Measurements from ENCODE around the gene LSP1. TPM values are rescaled to one million over a fixed set of nuclear protein-coding genes. Genes with fewer than 3 reads are reported as not detected.
"Not testable (repeated sequence)": the region's sequence is repeated elsewhere in the genome, so short reads cannot be mapped to it uniquely, and the experiment has no call there.

The LSP1 gene
- total and polyA plus RNA-seq, 2 donors (not counting 1 experiment from before 2014, with no cell fraction given): 0.19 to 1.8 TPM

GRCh38 chr11:1882265-1883238 lies 29.7 kb downstream of the LSP1 start:
- H4K20me1 ChIP-seq (ENCODE audit: control insufficient read depth, extremely low read depth, insufficient read depth, low read length): no peaks in the 10 kb centered on the region
- DNase-seq (ENCODE audit: low read depth in 2 of 2): peak; percentile 41 to 69
- no peaks in the 10 kb centered on the region for H3K9me3 ChIP-seq (ENCODE audit: control insufficient read depth, insufficient read depth, low read depth, low read length)
- no peak overlapping the region for H3K27ac ChIP-seq (ENCODE audit: insufficient read depth, low read length)
- H3K36me3 ChIP-seq (ENCODE audit: control insufficient read depth, insufficient read depth, low read length): no peaks in the 10 kb centered on the region
- no peak overlapping the region for H2AFZ ChIP-seq (ENCODE audit: low read length)
- TF ChIP-seq EZH2 (IDR thresholded peaks at IDR 0.05; ENCODE audit: low read length, missing control alignments) (no peak), CTCF (conservative IDR thresholded peaks at IDR 0.05 in 1 of 2, IDR thresholded peaks at IDR 0.05 in 1 of 2; ENCODE audit: low read depth in 1 of 2, low read length in 2 of 2) (peak; percentile 69 to 79)
- H3K27me3 ChIP-seq (ENCODE audit: control insufficient read depth, insufficient read depth, low read length): peaks cover 5% of the 10 kb centered on the region
- no peak overlapping the region for H3K4me2 ChIP-seq (ENCODE audit: extremely low read depth, insufficient read depth, low read length)
- H3K4me3 ChIP-seq (replicated peaks in 1 of 4; ENCODE audit: control extremely low read depth in 1 of 4, insufficient read depth in 1 of 4, low read depth in 3 of 4, low read length in 4 of 4): no peak overlapping the region
- H3K79me2 ChIP-seq (ENCODE audit: control insufficient read depth, insufficient read depth, low read length): no peaks in the 10 kb centered on the region
- no peak overlapping the region for H3K9ac ChIP-seq (ENCODE audit: insufficient read depth, low read length)
- no peaks in the 10 kb centered on the region for H3K4me1 ChIP-seq (ENCODE audit: control insufficient read depth, extremely low read depth, insufficient read depth, low read length)

GRCh38 chr11:1883346-1884302 lies 30.7 kb downstream of the LSP1 start:
- peaks cover 5% of the 10 kb centered on the region for H3K27me3 ChIP-seq (ENCODE audit: control insufficient read depth, insufficient read depth, low read length)
- no peak overlapping the region for H3K9ac ChIP-seq (ENCODE audit: insufficient read depth, low read length)
- no peaks in the 10 kb centered on the region for H3K79me2 ChIP-seq (ENCODE audit: control insufficient read depth, insufficient read depth, low read length)
- TF ChIP-seq EZH2 (IDR thresholded peaks at IDR 0.05; ENCODE audit: low read length, missing control alignments) (no peak), CTCF (conservative IDR thresholded peaks at IDR 0.05 in 1 of 2, IDR thresholded peaks at IDR 0.05 in 1 of 2; ENCODE audit: low read depth in 1 of 2, low read length in 2 of 2) (no peak)
- H2AFZ ChIP-seq (ENCODE audit: low read length): no peak overlapping the region
- no peak for DNase-seq (ENCODE audit: low read depth in 2 of 2)
- no peaks in the 10 kb centered on the region for H3K4me1 ChIP-seq (ENCODE audit: control insufficient read depth, extremely low read depth, insufficient read depth, low read length)
- H3K36me3 ChIP-seq (ENCODE audit: control insufficient read depth, insufficient read depth, low read length): no peaks in the 10 kb centered on the region
- no peak overlapping the region for H3K27ac ChIP-seq (ENCODE audit: insufficient read depth, low read length)
- no peaks in the 10 kb centered on the region for H4K20me1 ChIP-seq (ENCODE audit: control insufficient read depth, extremely low read depth, insufficient read depth, low read length)
- H3K4me3 ChIP-seq (replicated peaks in 1 of 4; ENCODE audit: control extremely low read depth in 1 of 4, insufficient read depth in 1 of 4, low read depth in 3 of 4, low read length in 4 of 4): no peak overlapping the region
- H3K9me3 ChIP-seq (ENCODE audit: control insufficient read depth, insufficient read depth, low read depth, low read length): no peaks in the 10 kb centered on the region
- no peak overlapping the region for H3K4me2 ChIP-seq (ENCODE audit: extremely low read depth, insufficient read depth, low read length)

DNA sequence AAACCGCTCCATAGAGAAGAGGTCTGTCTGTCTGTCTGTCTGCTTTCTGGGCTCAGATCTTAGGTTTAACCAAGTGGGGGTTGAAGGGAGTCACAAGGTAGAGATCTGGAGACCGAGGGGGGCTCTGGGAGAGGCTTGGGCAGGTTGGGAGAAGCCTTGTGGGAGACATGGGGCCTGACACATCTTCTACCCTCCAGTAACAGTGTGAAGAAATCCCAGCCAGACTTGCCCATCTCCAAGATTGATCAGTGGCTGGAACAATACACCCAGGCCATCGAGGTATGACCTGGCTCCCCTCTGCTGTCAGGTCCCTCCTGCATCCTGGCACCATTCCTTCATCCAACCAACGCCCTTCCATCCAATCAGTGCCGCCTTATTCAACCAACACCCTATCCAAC lies 31.4 kb downstream of the LSP1 start:
- H3K79me2 ChIP-seq (ENCODE audit: control insufficient read depth, insufficient read depth, low read length): no peaks in the 10 kb centered on the region
- no peak overlapping the region for H2AFZ ChIP-seq (ENCODE audit: low read length)
- no peak for TF ChIP-seq CTCF (conservative IDR thresholded peaks at IDR 0.05 in 1 of 2, IDR thresholded peaks at IDR 0.05 in 1 of 2; ENCODE audit: low read depth in 1 of 2, low read length in 2 of 2)
- TF ChIP-seq EZH2 (IDR thresholded peaks at IDR 0.05; ENCODE audit: low read length, missing control alignments): no peak
- no peak overlapping the region for H3K4me2 ChIP-seq (ENCODE audit: extremely low read depth, insufficient read depth, low read length)
- H3K4me3 ChIP-seq (replicated peaks in 1 of 4; ENCODE audit: control extremely low read depth in 1 of 4, insufficient read depth in 1 of 4, low read depth in 3 of 4, low read length in 4 of 4): no peak overlapping the region
- no peaks in the 10 kb centered on the region for H3K36me3 ChIP-seq (ENCODE audit: control insufficient read depth, insufficient read depth, low read length)
- no peaks in the 10 kb centered on the region for H3K4me1 ChIP-seq (ENCODE audit: control insufficient read depth, extremely low read depth, insufficient read depth, low read length)
- H3K27ac ChIP-seq (ENCODE audit: insufficient read depth, low read length): no peak overlapping the region
- H4K20me1 ChIP-seq (ENCODE audit: control insufficient read depth, extremely low read depth, insufficient read depth, low read length): no peaks in the 10 kb centered on the region
- H3K27me3 ChIP-seq (ENCODE audit: control insufficient read depth, insufficient read depth, low read length): peaks cover 5% of the 10 kb centered on the region
- DNase-seq (ENCODE audit: low read depth in 2 of 2): no peak
- H3K9ac ChIP-seq (ENCODE audit: insufficient read depth, low read length): no peak overlapping the region
- no peaks in the 10 kb centered on the region for H3K9me3 ChIP-seq (ENCODE audit: control insufficient read depth, insufficient read depth, low read depth, low read length)

- H3K27ac ChIP-seq (ENCODE audit: insufficient read depth, low read length); H3K36me3 ChIP-seq (ENCODE audit: control insufficient read depth, insufficient read depth, low read length); H2AFZ ChIP-seq (ENCODE audit: low read length); DNase-seq (ENCODE audit: low read depth in 2 of 2); H3K9ac ChIP-seq (ENCODE audit: insufficient read depth, low read length); H4K20me1 ChIP-seq (ENCODE audit: control insufficient read depth, extremely low read depth, insufficient read depth, low read length); H3K9me3 ChIP-seq (ENCODE audit: control insufficient read depth, insufficient read depth, low read depth, low read length); H3K79me2 ChIP-seq (ENCODE audit: control insufficient read depth, insufficient read depth, low read length); H3K27me3 ChIP-seq (ENCODE audit: control insufficient read depth, insufficient read depth, low read length); H3K4me3 ChIP-seq (replicated peaks in 1 of 4; ENCODE audit: control extremely low read depth in 1 of 4, insufficient read depth in 1 of 4, low read depth in 3 of 4, low read length in 4 of 4); H3K4me2 ChIP-seq (ENCODE audit: extremely low read depth, insufficient read depth, low read length); H3K4me1 ChIP-seq (ENCODE audit: control insufficient read depth, extremely low read depth, insufficient read depth, low read length): not testable (repeated sequence)
These were observed 33.7 kb downstream of the LSP1 start for GRCh38 chr11:1886551-1886950.

All from fibroblast of lung (primary cell).